Inflammatory macrophage (primary cell): ENCODE measurements around the gene COL23A1.
"Not testable (repeated sequence)": the region's sequence is repeated elsewhere in the genome, so short reads cannot be mapped to it uniquely, and the experiment has no call there.

Experiments
- DNase-seq, 2 donors: peaks; one replicate each; pipeline ENCODE4 v3.0.0-alpha.2; 2020 to 2022

Gene COL23A1

GRCh38 chr5:178373711-178374110 is 216.5 kb downstream of the COL23A1 start:
- DNase-seq, result no peak

DNA sequence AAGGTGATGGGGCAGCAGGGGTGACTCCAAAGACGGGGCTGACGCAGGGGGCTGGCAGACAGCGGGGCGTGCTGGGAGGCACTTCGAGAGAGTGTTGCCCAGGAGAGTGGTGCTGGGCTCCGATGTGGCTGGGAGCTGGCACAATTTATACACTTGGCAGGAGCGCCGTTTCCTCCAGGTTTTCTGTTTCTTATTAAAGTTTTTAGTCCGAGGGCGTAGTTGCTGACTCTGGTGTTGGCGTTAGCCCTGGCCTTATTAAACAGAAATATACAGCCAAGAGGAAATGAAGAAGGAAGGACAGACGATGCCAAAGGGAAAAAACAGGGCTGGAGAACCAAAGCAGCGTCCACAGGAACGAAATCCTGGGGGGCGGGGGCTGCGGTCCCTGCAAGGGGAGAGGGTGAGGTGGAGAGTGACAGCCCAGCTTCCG is 218.0 kb downstream of the COL23A1 start:
- DNase-seq, result no peak

- DNase-seq, result no peak
These were observed 218.7 kb downstream of the COL23A1 start for GRCh38 chr5:178371362-178372111.

DNA sequence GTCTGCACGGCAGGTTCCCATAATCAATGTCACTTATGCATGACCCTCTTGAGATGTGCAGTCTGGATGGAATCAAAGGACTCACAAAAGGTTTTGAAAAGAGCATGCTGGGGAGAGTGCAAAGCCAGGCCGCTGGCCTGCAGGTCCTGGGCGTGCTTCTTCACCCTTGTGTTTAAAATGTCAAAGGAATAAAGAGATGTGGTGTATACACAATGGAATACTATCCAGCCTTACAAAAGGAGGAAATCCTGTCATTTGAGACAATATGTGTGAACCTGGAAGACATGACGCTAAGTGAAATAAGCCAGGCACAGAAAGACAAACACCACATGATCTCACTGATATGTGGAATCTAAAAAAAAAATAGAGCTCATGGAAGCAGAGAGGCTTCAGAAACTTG is 220.1 kb downstream of the COL23A1 start:
- DNase-seq, result no peak

DNA sequence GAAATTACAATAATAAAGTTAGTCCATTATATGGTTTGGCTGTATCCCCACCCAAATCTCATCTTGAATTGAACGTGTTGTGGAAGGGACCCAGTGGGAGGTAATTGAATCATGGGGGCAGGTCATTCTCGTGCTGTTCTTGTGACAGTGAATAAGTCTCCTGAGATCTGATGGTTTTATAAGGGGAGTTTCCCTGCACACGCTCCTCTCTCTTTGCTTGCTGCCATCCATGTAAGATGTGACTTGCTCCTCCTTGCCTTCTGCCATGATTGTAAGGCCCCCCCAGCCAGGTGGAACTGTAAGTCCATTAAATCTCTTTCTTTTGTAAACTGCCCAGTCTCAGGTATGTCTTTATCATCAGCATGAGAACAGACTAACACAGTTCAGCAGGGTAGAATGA is 220.7 kb downstream of the COL23A1 start:
- DNase-seq, result not testable (repeated sequence)

- no peak for DNase-seq
These were observed 221.4 kb downstream of the COL23A1 start for GRCh38 chr5:178368716-178369300.

- no peak for DNase-seq
These were observed 221.9 kb downstream of the COL23A1 start for GRCh38 chr5:178368274-178368673.

GRCh38 chr5:178367736-178368120 is 222.5 kb downstream of the COL23A1 start:
- no peak for DNase-seq

- DNase-seq, result no peak
These were observed 223.0 kb downstream of the COL23A1 start for GRCh38 chr5:178366998-178367735.

DNA sequence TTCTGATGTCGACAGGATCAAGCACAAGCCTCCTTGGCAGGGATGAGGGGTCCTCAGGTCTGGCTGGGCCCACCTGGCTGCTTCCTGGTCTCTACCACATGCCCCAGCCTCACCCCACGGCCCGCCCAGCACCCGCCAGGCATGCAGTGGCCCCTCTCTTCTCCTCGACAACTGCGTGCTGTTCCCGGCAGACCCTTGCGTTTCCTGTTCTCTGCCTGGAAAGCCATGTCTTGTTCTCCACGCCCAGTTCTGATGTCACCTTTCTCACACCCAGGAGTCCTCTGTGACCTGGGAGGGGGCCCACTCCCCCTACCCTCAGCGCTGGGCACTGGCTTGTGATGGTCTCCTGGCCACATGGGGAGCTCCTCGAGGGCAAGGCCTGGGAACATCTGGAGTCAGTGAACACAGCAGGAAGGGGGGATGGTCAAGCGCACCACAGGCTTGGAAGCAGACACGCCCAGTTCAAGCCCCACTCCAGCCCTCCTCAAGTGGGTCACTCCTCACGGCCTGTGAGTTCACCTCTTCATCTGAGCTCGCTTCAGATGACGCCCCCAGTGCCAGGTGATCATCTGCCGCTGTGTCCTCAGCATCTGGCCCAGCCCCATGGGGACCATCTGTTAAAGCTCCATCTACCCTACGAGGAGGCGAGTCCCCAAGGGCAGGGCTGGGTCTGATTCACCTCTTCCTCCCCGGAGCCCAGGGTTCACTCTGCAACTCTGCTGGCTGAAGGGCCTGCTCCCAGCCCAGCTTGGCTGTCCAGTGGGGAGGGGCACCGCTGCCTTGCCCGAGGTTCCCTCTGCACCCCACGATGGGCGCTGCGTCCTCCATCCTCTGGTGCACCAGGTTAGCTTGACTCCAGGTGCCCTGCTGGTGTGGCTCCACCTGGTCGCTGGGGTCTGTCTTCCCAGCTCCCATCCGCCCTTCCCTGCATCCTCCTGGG is 224.4 kb downstream of the COL23A1 start:
- no peak for DNase-seq

- no peak for DNase-seq
These were observed 225.9 kb downstream of the COL23A1 start for GRCh38 chr5:178364326-178364675.

GRCh38 chr5:178363501-178364325 is 226.5 kb downstream of the COL23A1 start:
- no peak for DNase-seq

GRCh38 chr5:178361657-178362445 is 228.3 kb downstream of the COL23A1 start:
- DNase-seq, result no peak

DNA sequence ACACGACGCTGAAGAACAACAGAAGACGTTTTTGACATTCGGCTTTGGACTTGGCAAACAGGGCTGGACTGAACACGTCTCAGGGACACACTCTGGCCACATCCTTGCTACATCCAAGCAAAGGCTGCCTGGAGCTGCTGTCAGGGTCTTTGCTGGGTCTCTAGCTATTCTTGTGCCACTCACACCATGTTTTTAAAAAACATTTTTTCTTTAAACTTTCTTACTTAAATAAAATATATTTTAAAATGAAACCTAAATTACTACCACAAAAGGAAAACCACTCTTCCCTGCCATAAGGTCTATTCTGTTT is 229.3 kb downstream of the COL23A1 start:
- no peak for DNase-seq

DNA sequence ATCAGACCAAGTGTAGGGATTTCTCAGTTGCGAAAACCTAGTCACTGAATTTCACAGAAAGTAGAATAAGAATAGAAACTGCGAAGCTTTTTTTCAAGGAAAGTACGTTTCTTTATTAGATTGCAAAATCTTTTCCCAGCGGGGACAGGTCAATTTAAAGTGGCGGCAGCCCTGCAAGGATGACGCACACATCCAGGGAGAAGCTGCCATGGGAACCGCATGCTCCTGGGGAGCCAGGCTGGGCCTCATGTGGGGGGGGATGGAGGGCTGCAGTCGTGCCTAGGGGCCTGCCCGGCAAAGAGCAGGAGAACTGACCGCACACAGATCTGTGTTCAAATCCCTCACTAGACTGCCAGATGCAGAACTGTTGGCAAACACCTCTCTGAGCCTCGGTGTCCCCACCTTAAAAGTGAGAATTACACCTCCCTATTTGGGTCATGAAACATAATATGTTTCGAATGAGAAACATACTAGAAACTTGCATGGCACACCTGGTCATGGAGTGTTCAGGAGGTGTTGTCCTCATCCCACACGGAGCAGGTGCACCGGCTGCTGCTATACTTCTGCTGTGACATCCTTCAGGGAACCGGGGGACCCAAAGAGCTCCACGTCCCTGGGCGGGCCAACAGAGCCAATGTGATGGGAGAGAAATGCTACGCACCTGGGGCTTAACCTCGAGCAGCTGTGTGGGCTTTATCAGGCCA is 229.8 kb downstream of the COL23A1 start:
- DNase-seq, result no peak

DNA sequence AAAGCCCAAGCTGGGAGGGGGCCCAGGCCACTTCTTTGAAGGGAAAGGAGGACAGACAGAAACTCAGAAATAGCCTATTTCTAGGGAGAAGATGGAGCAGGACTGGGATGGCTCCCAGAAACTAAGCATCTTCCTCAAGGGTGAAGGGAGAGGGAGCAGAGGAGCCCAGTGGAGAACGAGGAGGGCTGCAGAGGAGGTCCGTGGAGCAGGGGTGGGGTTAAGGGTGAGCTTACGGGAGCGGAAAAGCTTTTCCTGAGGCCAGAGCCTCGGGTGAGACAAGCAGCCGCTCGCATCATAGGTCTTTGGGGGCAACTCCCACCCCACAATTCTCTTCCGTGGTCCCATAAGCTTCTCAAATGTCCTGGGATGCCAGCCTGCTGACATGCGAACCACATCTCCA is 230.5 kb downstream of the COL23A1 start:
- no peak for DNase-seq

GRCh38 chr5:178357678-178358077 is 232.5 kb downstream of the COL23A1 start:
- DNase-seq, result no peak

GRCh38 chr5:178357121-178357521 is 233.1 kb downstream of the COL23A1 start:
- DNase-seq, result peak; percentile 36 to 59

DNA sequence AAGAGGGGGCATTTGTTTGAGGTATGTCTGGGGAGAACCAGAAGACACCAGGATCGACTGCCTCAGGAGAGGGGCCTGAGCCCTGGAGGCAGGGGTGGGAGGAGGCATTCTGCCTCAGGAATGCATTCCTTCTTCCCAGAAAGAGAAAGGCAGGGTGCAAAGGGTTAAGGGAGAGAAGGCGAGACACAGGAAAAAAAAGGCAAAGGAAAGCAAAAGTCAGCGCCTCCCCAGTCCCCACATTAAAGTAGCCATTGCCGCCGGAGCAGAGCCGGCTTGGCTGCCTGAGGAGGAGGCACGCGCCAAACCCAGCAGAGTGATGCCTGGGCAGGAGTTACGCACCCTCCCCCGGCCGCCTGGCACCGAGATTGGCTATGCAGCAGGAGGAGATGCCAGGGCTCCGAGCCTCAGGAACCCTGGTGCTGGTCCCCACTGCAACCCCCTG is 233.7 kb downstream of the COL23A1 start:
- DNase-seq, result no peak

GRCh38 chr5:178355671-178356070 is 234.5 kb downstream of the COL23A1 start:
- DNase-seq, result no peak
